IMR-90 (cell line): ENCODE data around the gene NDST1. TPM values are rescaled to one million over a fixed set of nuclear protein-coding genes. Genes with fewer than 3 reads are reported as not detected.

Experiments used
- ATAC-seq: fragments of 200-7000 bp; cut with Tn5 transposase; 2 replicates; pipeline ENCODE4 v1.9.1; 2020; ENCODE audit warnings: low read depth, mild to moderate bottlenecking, moderate library complexity
- BruUV-seq: library from RNA; stranded (reverse); fragments of 400-500 nt; replicated peaks from 2 replicates; lab custom pipeline; 2021; lab: Mats Ljungman, UMichigan
- CTCF ChIA-PET: fragments of 300-600 bp; formaldehyde crosslinking; extraction: SDS; loops from one replicate; lab custom pipeline; 2021; ENCODE audit warnings: antibody characterized with exemption; lab: Yijun Ruan, JAX
- POLR2A ChIA-PET: fragments of 300-600 bp; sonication (Branson Sonifier 250); formaldehyde crosslinking; loops from one replicate; lab custom pipeline; 2022; ENCODE audit warnings: antibody characterized with exemption; ENCODE audit not compliant: unreplicated experiment; lab: Charles Lee
- DNase-seq: peaks from one replicate; pipeline ENCODE4 v3.0.0; 2013
- H2AFZ ChIP-seq: replicated peaks from 2 replicates; pipeline ENCODE3; 2013; ENCODE audit warnings: low read length, mild to moderate bottlenecking; ENCODE audit not compliant: poor library complexity
- H2AK5ac ChIP-seq: 2 replicates; pipeline ENCODE4 v1.6.1; 2013; ENCODE audit warnings: low read depth, low read length, inconsistent platforms
- H2AK9ac ChIP-seq: replicated peaks from 2 replicates; pipeline ENCODE3; 2013; ENCODE audit warnings: mild to moderate bottlenecking, low read depth, low read length, moderate library complexity; ENCODE audit not compliant: poor library complexity
- H2BK120ac ChIP-seq: 2 replicates; pipeline ENCODE4 v1.6.1; 2013; ENCODE audit warnings: low read depth, low read length, inconsistent platforms
- H2BK15ac ChIP-seq: 3 replicates; pipeline ENCODE4 v1.6.1; 2013; ENCODE audit warnings: low read depth, low read length, inconsistent platforms
- H2BK20ac ChIP-seq: 2 replicates; pipeline ENCODE4 v1.6.1; 2013; ENCODE audit warnings: low read depth, mild to moderate bottlenecking, inconsistent platforms, low read length, moderate library complexity
- H2BK5ac ChIP-seq: 2 replicates; pipeline ENCODE4 v1.6.1; 2013; ENCODE audit warnings: mild to moderate bottlenecking, low read depth, low read length, inconsistent platforms; ENCODE audit not compliant: poor library complexity, severe bottlenecking
- H3K14ac ChIP-seq: replicated peaks from 2 replicates; pipeline ENCODE4 v1.6.1; 2013; ENCODE audit warnings: low read depth, low read length, inconsistent platforms
- H3K18ac ChIP-seq: 2 replicates; pipeline ENCODE4 v1.6.1; 2013; ENCODE audit warnings: low read depth, low read length, control low read depth
- H3K23ac ChIP-seq: 2 replicates; pipeline ENCODE4 v1.6.1; 2013; ENCODE audit warnings: low read depth, low read length, inconsistent platforms
- H3K27ac ChIP-seq: 2 replicates; pipeline ENCODE4 v1.5.1; 2013; ENCODE audit warnings: mild to moderate bottlenecking, control low read depth, low read length; ENCODE audit not compliant: insufficient read depth
- H3K27me3 ChIP-seq: 2 replicates; pipeline ENCODE4 v1.6.1; 2013; ENCODE audit warnings: low read length; ENCODE audit not compliant: control insufficient read depth, insufficient read depth
- H3K36me3 ChIP-seq: 2 replicates; pipeline ENCODE4 v1.6.1; 2013; ENCODE audit warnings: low read length, mixed read lengths; ENCODE audit not compliant: control insufficient read depth, insufficient read depth
- H3K4ac ChIP-seq: 2 replicates; pipeline ENCODE4 v1.6.1; 2013; ENCODE audit warnings: low read depth, low read length, inconsistent platforms
- H3K4me1 ChIP-seq: 2 replicates; pipeline ENCODE4 v1.6.1; 2013; ENCODE audit warnings: low read length, mixed read lengths; ENCODE audit not compliant: control insufficient read depth, insufficient read depth
- H3K4me2 ChIP-seq: 2 replicates; pipeline ENCODE4 v1.6.1; 2013; ENCODE audit warnings: low read depth, mild to moderate bottlenecking, control low read depth, low read length, moderate library complexity
- H3K4me3 ChIP-seq: 2 replicates; pipeline ENCODE4 v1.5.1; 2013; ENCODE audit warnings: low read depth, mild to moderate bottlenecking, control low read depth, low read length, moderate library complexity; ENCODE audit not compliant: insufficient read depth
- H3K56ac ChIP-seq: 2 replicates; pipeline ENCODE4 v1.6.1; 2013; ENCODE audit warnings: low read length, inconsistent platforms; ENCODE audit not compliant: insufficient read depth; ENCODE audit errors: extremely low read depth
- H3K79me1 ChIP-seq, 2 experiments: 2 replicates each; pipeline ENCODE4 v1.6.1; 2013; ENCODE audit warnings: low read length in 2 of 2, inconsistent platforms in 1 of 2, low read depth in 1 of 2
- H3K9ac ChIP-seq: 2 replicates; pipeline ENCODE4 v1.6.1; 2013; ENCODE audit warnings: low read depth, low read length, control low read depth
- H3K9me1 ChIP-seq: 2 replicates; pipeline ENCODE4 v1.6.1; 2013; ENCODE audit warnings: low read length, inconsistent platforms; ENCODE audit not compliant: insufficient read depth
- H3K9me3 ChIP-seq: 2 replicates; pipeline ENCODE4 v1.6.1; 2013; ENCODE audit warnings: low read length; ENCODE audit not compliant: control insufficient read depth, insufficient read depth
- H4K20me1 ChIP-seq: 2 replicates; pipeline ENCODE4 v1.6.1; 2013; ENCODE audit warnings: low read length, inconsistent platforms; ENCODE audit not compliant: insufficient read depth
- H4K5ac ChIP-seq: 2 replicates; pipeline ENCODE4 v1.6.1; 2013; ENCODE audit warnings: mild to moderate bottlenecking, low read depth, low read length, control low read depth
- H4K8ac ChIP-seq, 2 experiments: 2 replicates each; pipeline ENCODE4 v1.6.1; 2013; ENCODE audit warnings: low read depth in 2 of 2, low read length in 2 of 2, control low read depth in 1 of 2, inconsistent platforms in 1 of 2
- H4K91ac ChIP-seq: 2 replicates; pipeline ENCODE4 v1.6.1; 2013; ENCODE audit warnings: low read depth, low read length, inconsistent platforms; ENCODE audit not compliant: insufficient read depth
- CTCF ChIP-seq: conservative IDR thresholded peaks from 2 replicates; pipeline ENCODE4 v1.5.1; 2012; ENCODE audit warnings: mild to moderate bottlenecking, low read depth, low read length, improper control_type of control experiment
- POLR2A ChIP-seq: IDR thresholded peaks from 2 replicates; pipeline ENCODE4 v1.6.1; 2012; ENCODE audit warnings: mild to moderate bottlenecking, low read depth, low read length
- WGBS, 2 experiments: methylation state at CpG; one replicate each; pipeline versions ENCODE4 v1.1.5 to v1.1.7; 2013; ENCODE audit warnings: missing lambda C conversion rate in 2 of 2; ENCODE audit not compliant: insufficient read length in 1 of 2; ENCODE audit errors: extremely low coverage in 2 of 2; 5-methylcytosine and 5-hydroxymethylcytosine counted together
- dilution Hi-C: fragments of 300-500 bp; cut with HindIII; formaldehyde crosslinking; loops from one replicate; pipeline ENCODE4 v1.14.3; 2018; ENCODE audit warnings: low sequenced_read_pairs; ENCODE audit not compliant: unreplicated experiment
- in situ Hi-C: fragments of 300-500 bp; cut with MboI; formaldehyde crosslinking; loops from 3 replicates; pipeline ENCODE4 v1.14.3; 2019; ENCODE audit warnings: low sequenced_read_pairs, inconsistent platforms, mixed read lengths
- intact Hi-C: fragments of 100-400 bp; cut with micrococcal nuclease; formaldehyde crosslinking; loops from 2 replicates; pipeline ENCODE4 v1.10.0; 2022
- polyA plus RNA-seq, 3 experiments: library from polyadenylated mRNA; depleted of rRNA; stranded (reverse); fragments of >200 nt; gene quantifications; 2 replicates each; pipeline ENCODE4 v1.2.3, GENCODE V29; 2012; ENCODE audit warnings: low replicate concordance in 1 of 3
- total RNA-seq: library from RNA; depleted of rRNA; stranded (reverse); fragments of >200 nt; gene quantifications from 2 replicates; pipeline ENCODE4 v1.2.3, GENCODE V29; 2012

The NDST1 gene
- total and polyA plus RNA-seq, 2 of the 4 experiments (the other 2 are of a cell fraction) = 30.5 to 80.4 TPM

GRCh38 chr5:150573867-150574817 is 66.2 kb downstream of the NDST1 start:
- WGBS, 2 experiments = 93% methylated on average over 2 of the region's 18 CpGs; no CpG with 5 or more reads in 1 of the 2 experiments
- ChIA-PET CTCF (interaction anchor here (0.6 to 2.1 kb wide), 3 partner anchors 11 to 230 kb away, joined by 3 to 4 read pairs (median 4); no protein-coding TSS in a partner anchor), POLR2A (interaction anchor here (0.6 to 0.7 kb wide), 3 partner anchors 66 to 176 kb away, joined by 3 to 15 read pairs (median 4); partner anchors contain the start of gene SYNPO)
- dilution Hi-C loops = no loop called here
- H3K4ac ChIP-seq = no peak overlapping the region; the same call in 1 of the 2 replicates
- H3K9me3 ChIP-seq = no peaks in the 10 kb centered on the region
- peak; percentile 13; the same call in 1 of the 2 replicates for ATAC-seq
- H3K27ac ChIP-seq = no peak overlapping the region; the same call in 1 of the 2 replicates
- in situ Hi-C loops = no loop called here
- H2AK9ac ChIP-seq = no peak overlapping the region
- H3K36me3 ChIP-seq = no peaks in the 10 kb centered on the region
- H3K56ac ChIP-seq = no peak overlapping the region
- no peak overlapping the region for H2BK120ac ChIP-seq
- H3K14ac ChIP-seq = no peak overlapping the region
- TF ChIP-seq POLR2A (no peak), CTCF (peak; percentile 17; the same call in 1 of the 2 replicates)
- H4K20me1 ChIP-seq = no peaks in the 10 kb centered on the region
- no peak overlapping the region; the same call in 2 of the 3 replicates for H2BK15ac ChIP-seq
- H3K9ac ChIP-seq = no peak overlapping the region
- H2AK5ac ChIP-seq = peak overlapping the region; percentile 8; the same call in 1 of the 2 replicates
- no peak overlapping the region for H4K5ac ChIP-seq
- no peak overlapping the region for H2BK5ac ChIP-seq
- H3K27me3 ChIP-seq = peaks cover under 1% of the 10 kb centered on the region; the same call in 1 of the 2 replicates
- H3K18ac ChIP-seq = no peak overlapping the region; the same call in 1 of the 2 replicates
- BruUV-seq = no TSS peak
- H4K91ac ChIP-seq = peak overlapping the region; percentile 20; the same call in 1 of the 2 replicates
- H3K4me2 ChIP-seq = no peak overlapping the region
- no peaks in the 10 kb centered on the region; the same call in 1 of the 2 replicates for H3K9me1 ChIP-seq
- intact Hi-C loops = no loop called here
- peaks cover 8% of the 10 kb centered on the region for H3K4me1 ChIP-seq
- no peak overlapping the region for H2BK20ac ChIP-seq
- no peaks in the 10 kb centered on the region for H3K79me1 ChIP-seq
- no peak overlapping the region for H4K8ac ChIP-seq
- H3K4me3 ChIP-seq = no peak overlapping the region
- H3K23ac ChIP-seq = no peak overlapping the region
- H2AFZ ChIP-seq = no peak overlapping the region
- DNase-seq = no peak
